RWPE2 (cell line): ENCODE data around the gene PLVAP.

Experiments used
- ATAC-seq: fragments of 200-7000 bp; cut with Tn5 transposase; 3 replicates; pipeline ENCODE4 v1.9.1; 2021; ENCODE audit warnings: low read depth
- DNase-seq: peaks from one replicate; pipeline ENCODE4 v3.0.0-alpha.2; 2020; ENCODE audit warnings: low spot score
- H3K27ac ChIP-seq: fragments of 450-650 bp; 2 replicates; pipeline ENCODE4 v1.5.1; 2017; ENCODE audit warnings: mild to moderate bottlenecking; ENCODE audit not compliant: poor library complexity, severe bottlenecking
- H3K27me3 ChIP-seq: fragments of 250-450 bp; sonication (Bioruptor Pico); 2 replicates; pipeline ENCODE4 v1.5.1; 2021; ENCODE audit warnings: mild to moderate bottlenecking, moderate library complexity; ENCODE audit not compliant: insufficient read depth, poor library complexity, severe bottlenecking
- H3K36me3 ChIP-seq: fragments of 250-450 bp; sonication (Bioruptor Pico); 2 replicates; pipeline ENCODE4 v1.5.1; 2020; ENCODE audit warnings: low read depth, mild to moderate bottlenecking, moderate library complexity
- H3K4me1 ChIP-seq: fragments of 250-450 bp; sonication (Bioruptor Pico); 2 replicates; pipeline ENCODE4 v1.5.1; 2021; ENCODE audit warnings: mild to moderate bottlenecking, moderate library complexity; ENCODE audit not compliant: insufficient read depth, poor library complexity, severe bottlenecking
- H3K4me3 ChIP-seq: fragments of 250-450 bp; sonication (Bioruptor Pico); 2 replicates; pipeline ENCODE4 v1.5.1; 2021; ENCODE audit warnings: mild to moderate bottlenecking, moderate library complexity; ENCODE audit not compliant: severe bottlenecking
- H3K9me3 ChIP-seq: fragments of 250-450 bp; sonication (Bioruptor Pico); 2 replicates; pipeline ENCODE4 v1.5.1; 2021; ENCODE audit warnings: mild to moderate bottlenecking, moderate library complexity; ENCODE audit not compliant: severe bottlenecking
- CTCF ChIP-seq: fragments of 450-650 bp; IDR thresholded peaks from one replicate; pipeline ENCODE4 v1.5.1; 2017; ENCODE audit warnings: mild to moderate bottlenecking, moderate library complexity; ENCODE audit not compliant: poor library complexity, severe bottlenecking

Gene PLVAP, protein sequence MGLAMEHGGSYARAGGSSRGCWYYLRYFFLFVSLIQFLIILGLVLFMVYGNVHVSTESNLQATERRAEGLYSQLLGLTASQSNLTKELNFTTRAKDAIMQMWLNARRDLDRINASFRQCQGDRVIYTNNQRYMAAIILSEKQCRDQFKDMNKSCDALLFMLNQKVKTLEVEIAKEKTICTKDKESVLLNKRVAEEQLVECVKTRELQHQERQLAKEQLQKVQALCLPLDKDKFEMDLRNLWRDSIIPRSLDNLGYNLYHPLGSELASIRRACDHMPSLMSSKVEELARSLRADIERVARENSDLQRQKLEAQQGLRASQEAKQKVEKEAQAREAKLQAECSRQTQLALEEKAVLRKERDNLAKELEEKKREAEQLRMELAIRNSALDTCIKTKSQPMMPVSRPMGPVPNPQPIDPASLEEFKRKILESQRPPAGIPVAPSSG

DNA sequence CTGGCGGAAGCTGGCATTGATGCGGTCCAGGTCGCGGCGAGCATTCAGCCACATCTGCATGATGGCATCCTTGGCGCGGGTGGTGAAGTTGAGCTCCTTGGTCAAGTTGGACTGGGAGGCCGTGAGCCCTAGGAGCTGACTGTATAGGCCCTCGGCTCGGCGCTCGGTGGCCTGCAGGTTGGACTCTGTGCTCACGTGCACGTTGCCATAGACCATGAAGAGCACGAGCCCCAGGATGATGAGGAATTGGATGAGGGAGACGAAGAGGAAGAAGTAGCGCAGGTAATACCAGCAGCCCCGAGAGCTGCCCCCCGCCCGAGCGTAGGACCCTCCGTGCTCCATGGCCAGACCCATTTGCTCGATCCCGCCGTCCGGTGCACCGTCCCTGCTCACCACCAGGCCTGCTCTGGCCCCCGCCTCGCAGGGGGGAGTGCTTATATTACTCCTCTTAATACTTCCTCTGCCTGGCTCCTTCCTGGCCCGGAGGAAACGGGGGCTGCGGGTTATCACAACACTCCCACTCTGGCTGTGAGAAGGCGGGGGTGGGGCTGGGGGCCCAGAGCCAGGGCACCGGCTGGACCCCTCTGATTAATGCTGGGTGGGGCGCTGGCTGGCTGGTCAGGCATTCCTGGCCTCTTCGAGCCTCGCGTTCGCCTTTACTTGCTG, at the start of gene PLVAP:
Gene PLVAP (minus strand): TSS at position 408 of the 666 bp plus-strand sequence. CDS start 54 bp downstream, at position 354.
- DNase-seq (no peak), ATAC-seq (no peak)
- H3K9me3 ChIP-seq: no peaks in the 10 kb centered on the region
- H3K4me1 ChIP-seq: no peaks in the 10 kb centered on the region
- no peaks in the 10 kb centered on the region for H3K27me3 ChIP-seq
- H3K36me3 ChIP-seq: no peaks in the 10 kb centered on the region
- no peak for TF ChIP-seq CTCF
- no peak within 1 kb of the TSS for H3K27ac ChIP-seq
- no peak within 1 kb of the TSS for H3K4me3 ChIP-seq

DNA sequence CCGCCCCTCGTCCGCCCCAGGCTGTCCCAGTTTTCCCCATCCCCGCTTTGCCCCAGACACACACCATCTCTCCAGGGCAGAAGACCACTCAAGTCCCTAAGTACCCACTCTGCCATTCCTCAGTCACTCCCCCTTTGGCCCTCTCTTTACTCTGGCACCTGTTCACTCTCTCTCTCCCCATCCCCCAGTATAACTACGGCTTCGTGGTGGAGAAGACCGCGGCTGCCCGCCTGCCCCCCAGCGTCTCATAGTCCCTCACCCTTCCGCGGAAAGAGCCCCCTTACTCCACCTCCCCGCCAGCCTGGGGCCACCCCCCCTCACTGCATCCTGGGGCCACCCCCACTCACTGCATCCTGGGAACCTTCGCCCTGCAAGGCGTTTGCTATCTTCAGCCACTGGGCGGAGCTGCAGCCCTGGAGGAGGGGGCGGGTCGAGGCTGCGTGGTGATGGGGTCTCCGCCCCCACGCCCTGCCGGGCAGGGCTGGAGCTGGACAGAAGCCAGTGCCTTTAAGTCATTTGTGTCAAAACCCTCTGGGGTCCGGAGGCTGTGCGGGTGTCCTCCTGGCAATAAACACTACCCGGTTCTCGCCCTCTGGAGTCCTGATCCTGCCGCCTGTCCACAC, 47.7 kb upstream of the PLVAP start:
- Histone ChIP-seq H3K27ac (no peak overlapping the region), H3K27me3 (no peaks in the 10 kb centered on the region), H3K4me3 (no peak overlapping the region), H3K36me3 (peaks cover 22% of the 10 kb centered on the region), H3K9me3 (no peaks in the 10 kb centered on the region), H3K4me1 (no peaks in the 10 kb centered on the region)
- peak; percentile 40; the same call in 1 of the 3 replicates for ATAC-seq
- TF ChIP-seq CTCF: peak; percentile 32
- DNase-seq: no peak

GRCh38 chr19:17423429-17424208, 46.5 kb upstream of the PLVAP start:
- DNase-seq (no peak), ATAC-seq (no peak)
- Histone ChIP-seq H3K36me3 (peaks cover 22% of the 10 kb centered on the region), H3K27ac (no peak overlapping the region), H3K9me3 (no peaks in the 10 kb centered on the region), H3K4me3 (no peak overlapping the region), H3K4me1 (no peaks in the 10 kb centered on the region), H3K27me3 (no peaks in the 10 kb centered on the region)
- no peak for TF ChIP-seq CTCF

DNA sequence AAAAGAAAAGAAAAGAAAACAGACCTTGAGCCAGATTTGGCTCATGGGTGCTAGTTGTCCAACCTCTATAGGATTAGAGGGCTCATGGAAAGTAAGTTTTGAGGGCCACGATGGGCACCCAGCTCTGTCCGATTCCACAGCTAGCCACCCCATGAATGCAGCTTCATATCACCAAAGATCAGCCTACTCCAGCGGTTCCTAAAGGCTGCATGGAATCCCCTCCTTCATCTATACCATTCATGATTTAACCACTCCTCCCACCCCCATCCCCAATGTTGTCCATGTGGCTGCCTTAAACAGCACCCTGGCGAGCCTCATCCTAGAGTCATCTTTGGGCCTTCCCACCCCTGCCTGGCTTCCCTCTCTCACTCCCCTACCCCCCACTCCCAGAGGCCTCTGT, 44.8 kb upstream of the PLVAP start:
- no peaks in the 10 kb centered on the region for H3K9me3 ChIP-seq
- no peaks in the 10 kb centered on the region for H3K4me1 ChIP-seq
- TF ChIP-seq CTCF: no peak
- no peak overlapping the region for H3K27ac ChIP-seq
- H3K36me3 ChIP-seq: peaks cover 22% of the 10 kb centered on the region
- H3K27me3 ChIP-seq: no peaks in the 10 kb centered on the region
- no peak for ATAC-seq
- DNase-seq: no peak
- no peak overlapping the region for H3K4me3 ChIP-seq
